ENCODE data around the gene TSPY2.
"Not testable (repeated sequence)": the region's sequence is repeated elsewhere in the genome, so short reads cannot be mapped to it uniquely, and the experiment has no call there.

Gene TSPY2, protein sequence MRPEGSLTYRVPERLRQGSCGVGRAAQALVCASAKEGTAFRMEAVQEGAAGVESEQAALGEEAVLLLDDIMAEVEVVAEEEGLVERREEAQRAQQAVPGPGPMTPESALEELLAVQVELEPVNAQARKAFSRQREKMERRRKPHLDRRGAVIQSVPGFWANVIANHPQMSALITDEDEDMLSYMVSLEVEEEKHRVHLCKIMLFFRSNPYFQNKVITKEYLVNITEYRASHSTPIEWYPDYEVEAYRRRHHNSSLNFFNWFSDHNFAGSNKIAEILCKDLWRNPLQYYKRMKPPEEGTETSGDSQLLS

DNA sequence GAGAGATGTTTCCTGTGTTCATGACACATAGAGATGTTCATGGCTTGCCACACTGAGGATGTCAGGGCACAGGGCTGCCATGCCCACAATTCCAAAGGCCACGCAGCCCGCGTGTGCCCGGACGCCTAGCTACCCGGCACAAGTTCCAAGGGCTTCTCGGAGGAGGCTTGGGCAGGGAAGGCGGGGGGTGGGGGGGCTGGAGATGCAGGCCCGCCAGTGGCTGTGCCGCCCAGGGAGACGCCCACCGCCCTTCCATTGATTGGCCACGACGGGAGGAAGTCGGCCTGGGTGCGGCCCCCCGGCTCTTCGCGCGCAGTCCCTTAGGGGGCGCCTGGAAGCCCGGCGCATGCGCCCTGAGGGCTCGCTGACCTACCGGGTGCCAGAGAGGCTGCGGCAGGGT is at the start of gene TSPY2:
Gene TSPY2 (plus strand): TSS at position 301 of the 400 bp plus-strand sequence. CDS start 46 bp downstream, at position 347.
- DNase-seq (ENCODE audit: extremely low read depth in 1 of 2, low read depth in 1 of 2): not testable (repeated sequence)

DNA sequence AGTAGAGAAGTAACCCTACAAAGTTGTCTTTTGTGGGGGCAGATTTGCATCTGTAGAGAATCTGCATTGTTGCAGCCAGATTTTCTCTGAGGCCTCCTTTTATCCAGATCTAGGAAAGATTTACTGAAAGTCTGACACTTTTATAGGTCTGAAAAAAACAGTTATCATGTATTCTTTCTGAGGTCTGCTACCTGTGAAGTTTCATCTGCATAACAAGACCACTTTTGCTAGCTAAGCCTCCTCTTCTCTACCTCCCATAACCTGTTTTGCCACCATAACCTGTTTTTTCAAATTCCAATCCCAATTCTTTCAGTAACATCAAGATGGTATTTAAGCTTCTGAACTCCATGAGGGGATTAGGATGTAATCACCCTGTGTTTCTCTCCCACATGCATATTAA is 36.5 kb upstream of the TSPY2 start:
- DNase-seq (ENCODE audit: extremely low read depth in 1 of 2, low read depth in 1 of 2): not testable (repeated sequence)

DNA sequence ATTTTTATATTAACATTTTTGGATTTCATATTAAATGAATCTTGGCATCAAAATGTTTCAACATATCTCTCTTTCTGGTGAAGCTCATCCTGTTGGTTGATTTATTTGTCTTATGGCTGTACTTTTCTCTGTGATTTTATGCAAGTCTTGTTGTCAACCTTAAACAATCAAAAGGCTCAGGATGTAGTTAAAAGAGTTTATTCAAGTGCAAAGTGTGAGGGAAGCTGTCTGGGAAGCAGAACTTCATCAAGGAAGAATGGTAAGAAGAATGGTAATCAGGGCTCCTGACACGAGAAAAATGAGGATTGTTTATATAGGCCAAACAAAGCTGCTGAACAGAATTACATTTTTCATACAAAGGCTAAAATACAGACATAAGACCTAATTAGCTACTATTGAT is 29.0 kb upstream of the TSPY2 start:
- DNase-seq (ENCODE audit: extremely low read depth in 1 of 2, low read depth in 1 of 2): not testable (repeated sequence)

DNA sequence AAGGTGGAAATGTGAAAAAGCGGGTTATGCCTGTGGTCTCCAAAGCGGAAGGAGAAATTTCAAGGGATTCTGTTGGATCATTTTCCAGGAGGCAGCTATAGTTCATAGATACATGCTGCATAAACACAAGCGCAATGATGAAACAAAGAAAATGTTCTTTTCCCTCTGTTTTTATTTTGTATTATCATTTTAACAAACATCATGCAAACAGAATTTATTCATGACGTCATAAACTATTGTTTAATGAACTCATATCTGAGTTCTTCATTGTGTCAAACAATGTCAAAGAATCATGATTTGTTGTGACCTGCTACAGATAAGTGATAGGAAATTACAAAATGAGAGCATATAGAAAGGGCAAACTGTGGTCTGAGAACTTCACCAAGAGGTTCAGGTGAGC is 23.8 kb downstream of the TSPY2 start:
- not testable (repeated sequence) for DNase-seq (ENCODE audit: extremely low read depth in 1 of 2, low read depth in 1 of 2)

Measured in stimulated activated CD8-positive, alpha-beta memory T cell treated with anti-CD3 and anti-CD28 coated beads, Interleukin-7, amount 100 ng/mL, for 48 hours (primary cell).